H9 (cell line): ENCODE results near the gene ZNF10. TPM values are rescaled to one million over a fixed set of nuclear protein-coding genes. Genes with fewer than 3 reads are reported as not detected.

Source experiments
- DNase-seq: peaks from one replicate; pipeline ENCODE4 v3.0.0-alpha.2; 2017
- H2AFZ ChIP-seq: one replicate; pipeline ENCODE4 v1.6.1; 2013; ENCODE audit warnings: mild to moderate bottlenecking, low read length, control low read depth, moderate library complexity
- H2AK5ac ChIP-seq: 2 replicates; pipeline ENCODE4 v1.6.1; 2013; ENCODE audit warnings: low read length, control low read depth, mixed read lengths; ENCODE audit not compliant: insufficient read length
- H2BK120ac ChIP-seq: one replicate; pipeline ENCODE4 v1.6.1; 2013; ENCODE audit warnings: low read depth, mild to moderate bottlenecking, low read length, control low read depth, inconsistent platforms; ENCODE audit not compliant: poor library complexity, severe bottlenecking
- H2BK12ac ChIP-seq: 2 replicates; pipeline ENCODE4 v1.6.1; 2013; ENCODE audit warnings: low read length, control low read depth, mixed read lengths, low read depth; ENCODE audit not compliant: insufficient read length
- H2BK15ac ChIP-seq: 2 replicates; pipeline ENCODE4 v1.6.1; 2013; ENCODE audit warnings: low read depth, low read length, control low read depth
- H2BK20ac ChIP-seq: one replicate; pipeline ENCODE4 v1.6.1; 2013; ENCODE audit warnings: low read depth, mild to moderate bottlenecking, low read length, control low read depth, inconsistent platforms; ENCODE audit not compliant: poor library complexity, severe bottlenecking
- H2BK5ac ChIP-seq: 2 replicates; pipeline ENCODE4 v1.6.1; 2013; ENCODE audit warnings: low read length, control low read depth, mixed read lengths; ENCODE audit not compliant: insufficient read length
- H3K14ac ChIP-seq: 2 replicates; pipeline ENCODE4 v1.6.1; 2013; ENCODE audit warnings: low read length, control low read depth; ENCODE audit not compliant: insufficient read depth
- H3K18ac ChIP-seq: 2 replicates; pipeline ENCODE4 v1.6.1; 2013; ENCODE audit warnings: low read depth, mild to moderate bottlenecking, mixed read lengths, low read length, control low read depth; ENCODE audit not compliant: insufficient read length
- H3K23ac ChIP-seq: 2 replicates; pipeline ENCODE4 v1.6.1; 2013; ENCODE audit warnings: low read length, control low read depth, mixed read lengths, low read depth; ENCODE audit not compliant: insufficient read length
- H3K23me2 ChIP-seq: 2 replicates; pipeline ENCODE4 v1.6.1; 2013; ENCODE audit warnings: low read depth, mild to moderate bottlenecking, mixed read lengths, low read length, control low read depth; ENCODE audit not compliant: insufficient read length, poor library complexity, severe bottlenecking
- H3K27ac ChIP-seq: 2 replicates; pipeline ENCODE4 v1.5.1; 2013; ENCODE audit warnings: low read length, control low read depth, mixed read lengths, low read depth; ENCODE audit not compliant: insufficient read length
- H3K27me3 ChIP-seq: 2 replicates; pipeline ENCODE4 v1.6.1; 2013; ENCODE audit warnings: low read length, control low read depth, inconsistent platforms; ENCODE audit not compliant: insufficient read depth
- H3K4ac ChIP-seq: 2 replicates; pipeline ENCODE4 v1.6.1; 2013; ENCODE audit warnings: low read depth, mild to moderate bottlenecking, control low read depth, inconsistent platforms, low read length, moderate library complexity
- H3K4me1 ChIP-seq: 2 replicates; pipeline ENCODE4 v1.6.1; 2013; ENCODE audit warnings: low read length, control low read depth, inconsistent platforms; ENCODE audit not compliant: insufficient read depth
- H3K4me2 ChIP-seq: 2 replicates; pipeline ENCODE4 v1.6.1; 2013; ENCODE audit warnings: low read length, control low read depth, mixed read lengths; ENCODE audit not compliant: insufficient read length, insufficient read depth
- H3K56ac ChIP-seq: 2 replicates; pipeline ENCODE4 v1.6.1; 2013; ENCODE audit warnings: low read depth, mild to moderate bottlenecking, mixed read lengths, low read length, control low read depth; ENCODE audit not compliant: insufficient read length
- H3K79me1 ChIP-seq: 2 replicates; pipeline ENCODE4 v1.6.1; 2013; ENCODE audit warnings: low read depth, mild to moderate bottlenecking, moderate library complexity, low read length, control low read depth, inconsistent platforms; ENCODE audit not compliant: insufficient read depth, poor library complexity, severe bottlenecking
- H3K79me2 ChIP-seq: 2 replicates; pipeline ENCODE4 v1.6.1; 2013; ENCODE audit warnings: low read length, control low read depth, inconsistent platforms; ENCODE audit not compliant: insufficient read depth
- H3K9ac ChIP-seq: 2 replicates; pipeline ENCODE4 v1.6.1; 2013; ENCODE audit warnings: low read length, control low read depth, mixed read lengths; ENCODE audit not compliant: insufficient read length; ENCODE audit errors: extremely low read depth
- H3K9me3 ChIP-seq: one replicate; pipeline ENCODE4 v1.6.1; 2013; ENCODE audit warnings: low read depth, low read length, inconsistent platforms; ENCODE audit not compliant: control insufficient read depth
- H3T11ph ChIP-seq: one replicate; pipeline ENCODE4 v1.6.1; 2013; ENCODE audit warnings: mild to moderate bottlenecking, low read length, control low read depth, inconsistent platforms
- H4K20me1 ChIP-seq: one replicate; pipeline ENCODE4 v1.6.1; 2013; ENCODE audit not compliant: control insufficient read depth, insufficient read length, insufficient read depth
- H4K5ac ChIP-seq: 2 replicates; pipeline ENCODE4 v1.6.1; 2013; ENCODE audit warnings: low read depth, mild to moderate bottlenecking, mixed read lengths, low read length, control low read depth; ENCODE audit not compliant: insufficient read length
- H4K8ac ChIP-seq: replicated peaks from 2 replicates; pipeline ENCODE4 v1.6.1; 2013; ENCODE audit warnings: low read length, control low read depth, mixed read lengths, low read depth; ENCODE audit not compliant: insufficient read length
- H4K91ac ChIP-seq: 2 replicates; pipeline ENCODE4 v1.6.1; 2013; ENCODE audit warnings: low read depth, mild to moderate bottlenecking, moderate library complexity, mixed read lengths, low read length, control low read depth; ENCODE audit not compliant: insufficient read length
- H3K27ac Mint-ChIP-seq, 3 experiments: 2 replicates in 2 of 3; 3 replicates in 1 of 3; pipeline ENCODE4 v1.8.0; 2020 to 2021; ENCODE audit warnings: mixed read lengths in 3 of 3, mild to moderate bottlenecking in 1 of 3, moderate library complexity in 1 of 3
- H3K27me3 Mint-ChIP-seq: 2 replicates; pipeline ENCODE4 v1.8.0; 2021; ENCODE audit warnings: low read depth, mild to moderate bottlenecking, moderate library complexity, mixed read lengths
- H3K36me3 Mint-ChIP-seq, 3 experiments: 2 replicates in 2 of 3; 3 replicates in 1 of 3; pipeline ENCODE4 v1.8.0; 2020 to 2021; ENCODE audit warnings: low read depth in 3 of 3, mixed read lengths in 3 of 3; ENCODE audit not compliant: insufficient read depth in 1 of 3
- H3K4me1 Mint-ChIP-seq, 2 experiments: 2 replicates each; pipeline ENCODE4 v1.8.0; 2020; ENCODE audit warnings: mixed read lengths in 2 of 2
- H3K4me3 Mint-ChIP-seq, 2 experiments: 2 replicates in 1 of 2; 3 replicates in 1 of 2; pipeline ENCODE4 v1.8.0; 2020 to 2021; ENCODE audit warnings: mild to moderate bottlenecking in 2 of 2, mixed read lengths in 2 of 2, moderate library complexity in 1 of 2
- H3K9me3 Mint-ChIP-seq, 2 experiments: 2 replicates in 1 of 2; 3 replicates in 1 of 2; pipeline ENCODE4 v1.8.0; 2020; ENCODE audit warnings: mild to moderate bottlenecking in 2 of 2, mixed read lengths in 2 of 2, moderate library complexity in 1 of 2
- CTCF ChIP-seq: fragments of 200-600 bp; sonication (generic); conservative IDR thresholded peaks from 3 replicates; pipeline ENCODE4 v1.8.0; 2021; ENCODE audit warnings: antibody characterized with exemption, mild to moderate bottlenecking
- WGBS: extraction: QIAGEN DNeasy Blood & Tissue Kit; methylation state at CpG from one replicate; pipeline ENCODE4 v1.1.7; 2013; ENCODE audit warnings: missing lambda C conversion rate, low lambda C conversion rate, mixed read lengths; ENCODE audit not compliant: insufficient read length; ENCODE audit errors: extremely low coverage; 5-methylcytosine and 5-hydroxymethylcytosine counted together
- total RNA-seq: library from RNA; stranded (reverse); gene quantifications from 2 replicates; pipeline ENCODE4 v1.2.1, GENCODE V29; 2021

The ZNF10 gene
- total RNA-seq, 1 experiment from 2014 or later, result 15.3 TPM

DNA sequence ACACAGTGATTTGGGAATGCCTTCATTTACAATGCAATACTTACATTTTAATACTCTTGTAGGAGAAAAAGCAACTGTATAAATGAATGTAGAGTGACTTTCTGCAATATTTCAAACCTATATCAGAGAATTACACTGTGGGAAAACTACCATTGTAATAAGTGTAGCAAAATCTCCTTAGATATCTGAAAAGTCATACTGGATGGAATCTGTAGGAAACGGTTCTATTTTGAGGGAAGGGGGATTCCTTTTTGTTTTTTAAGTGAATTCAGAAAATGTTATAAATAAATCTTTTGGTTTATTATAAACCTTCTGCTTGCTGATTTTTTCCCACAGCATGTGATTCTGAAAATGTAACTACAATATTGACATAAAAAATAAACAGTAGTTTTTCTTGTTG, 23.3 kb upstream of the ZNF10 start:
- Histone ChIP-seq H3K4ac (no peak overlapping the region), H4K8ac (no peak overlapping the region), H2BK120ac (no peak overlapping the region), H3K27ac (no peak overlapping the region), H2AFZ (no peak overlapping the region), H2BK15ac (no peak overlapping the region), H3K23ac (no peak overlapping the region), H3T11ph (no peak overlapping the region), H3K56ac (no peak overlapping the region), H3K9ac (no peak overlapping the region), H2BK12ac (no peak overlapping the region), H3K18ac (no peak overlapping the region), H4K5ac (no peak overlapping the region), H3K4me1 (no peaks in the 10 kb centered on the region), H3K14ac (no peak overlapping the region), H3K9me3 (peaks cover 89% of the 10 kb centered on the region), H3K79me1 (peaks cover 2% of the 10 kb centered on the region), H2BK20ac (no peak overlapping the region), H3K79me2 (no peaks in the 10 kb centered on the region), H2AK5ac (no peak overlapping the region), H3K27me3 (no peaks in the 10 kb centered on the region), H4K91ac (no peak overlapping the region), H4K20me1 (no peaks in the 10 kb centered on the region), H3K4me2 (no peak overlapping the region), H2BK5ac (no peak overlapping the region), H3K23me2 (no peaks in the 10 kb centered on the region)
- peaks cover 85 to 96% (median 95%) of the 10 kb centered on the region in 3 experiments for H3K36me3 Mint-ChIP-seq
- WGBS, result no CpG with 5 or more reads among the region's 1 CpG
- peaks cover 92 to 98% of the 10 kb centered on the region in 2 experiments for H3K9me3 Mint-ChIP-seq
- DNase-seq, result no peak
- no peak for TF ChIP-seq CTCF
- H3K27ac Mint-ChIP-seq, result no peak overlapping the region
- peaks cover 6% of the 10 kb centered on the region; the same call in 1 of the 2 replicates for H3K27me3 Mint-ChIP-seq
- H3K4me3 Mint-ChIP-seq, result no peak overlapping the region
- no peaks in the 10 kb centered on the region for H3K4me1 Mint-ChIP-seq
